HG02981 (cell line): ENCODE results near the gene ZAR1L.
"Not testable (repeated sequence)": the region's sequence is repeated elsewhere in the genome, so short reads cannot be mapped to it uniquely, and the experiment has no call there.

Experiments
- ATAC-seq: cut with Tn5 transposase; IDR thresholded peaks from one replicate; pipeline ENCODE4 v1.9.1; 2021; ENCODE audit warnings: mild to moderate bottlenecking, moderate library complexity; ENCODE audit not compliant: unreplicated experiment

Gene ZAR1L, protein sequence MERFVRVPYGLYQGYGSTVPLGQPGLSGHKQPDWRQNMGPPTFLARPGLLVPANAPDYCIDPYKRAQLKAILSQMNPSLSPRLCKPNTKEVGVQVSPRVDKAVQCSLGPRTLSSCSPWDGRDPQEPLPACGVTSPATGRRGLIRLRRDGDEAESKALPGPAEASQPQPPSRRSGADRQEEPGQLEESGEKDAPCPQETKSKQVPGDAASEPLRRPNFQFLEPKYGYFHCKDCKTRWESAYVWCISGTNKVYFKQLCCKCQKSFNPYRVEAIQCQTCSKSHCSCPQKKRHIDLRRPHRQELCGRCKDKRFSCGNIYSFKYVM

DNA sequence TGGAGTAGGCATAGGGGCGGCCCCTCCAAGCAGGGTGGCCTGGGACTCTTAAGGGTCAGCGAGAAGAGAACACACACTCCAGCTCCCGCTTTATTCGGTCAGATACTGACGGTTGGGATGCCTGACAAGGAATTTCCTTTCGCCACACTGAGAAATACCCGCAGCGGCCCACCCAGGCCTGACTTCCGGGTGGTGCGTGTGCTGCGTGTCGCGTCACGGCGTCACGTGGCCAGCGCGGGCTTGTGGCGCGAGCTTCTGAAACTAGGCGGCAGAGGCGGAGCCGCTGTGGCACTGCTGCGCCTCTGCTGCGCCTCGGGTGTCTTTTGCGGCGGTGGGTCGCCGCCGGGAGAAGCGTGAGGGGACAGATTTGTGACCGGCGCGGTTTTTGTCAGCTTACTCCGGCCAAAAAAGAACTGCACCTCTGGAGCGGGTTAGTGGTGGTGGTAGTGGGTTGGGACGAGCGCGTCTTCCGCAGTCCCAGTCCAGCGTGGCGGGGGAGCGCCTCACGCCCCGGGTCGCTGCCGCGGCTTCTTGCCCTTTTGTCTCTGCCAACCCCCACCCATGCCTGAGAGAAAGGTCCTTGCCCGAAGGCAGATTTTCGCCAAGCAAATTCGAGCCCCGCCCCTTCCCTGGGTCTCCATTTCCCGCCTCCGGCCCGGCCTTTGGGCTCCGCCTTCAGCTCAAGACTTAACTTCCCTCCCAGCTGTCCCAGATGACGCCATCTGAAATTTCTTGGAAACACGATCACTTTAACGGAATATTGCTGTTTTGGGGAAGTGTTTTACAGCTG lies at the start of gene ZAR1L, which contains the start of gene BRCA2:
Gene ZAR1L (minus strand): TSS at position 126 of the 790 bp plus-strand sequence. CDS start 3,438 bp downstream, outside the sequence.
Gene BRCA2 (plus strand): TSS at position 271 of the 790 bp plus-strand sequence. CDS start 953 bp downstream, outside the sequence.
- peak; percentile 89 for ATAC-seq

GRCh38 chr13:32362574-32362973 lies 47.4 kb upstream of the ZAR1L start:
- no peak for ATAC-seq

DNA sequence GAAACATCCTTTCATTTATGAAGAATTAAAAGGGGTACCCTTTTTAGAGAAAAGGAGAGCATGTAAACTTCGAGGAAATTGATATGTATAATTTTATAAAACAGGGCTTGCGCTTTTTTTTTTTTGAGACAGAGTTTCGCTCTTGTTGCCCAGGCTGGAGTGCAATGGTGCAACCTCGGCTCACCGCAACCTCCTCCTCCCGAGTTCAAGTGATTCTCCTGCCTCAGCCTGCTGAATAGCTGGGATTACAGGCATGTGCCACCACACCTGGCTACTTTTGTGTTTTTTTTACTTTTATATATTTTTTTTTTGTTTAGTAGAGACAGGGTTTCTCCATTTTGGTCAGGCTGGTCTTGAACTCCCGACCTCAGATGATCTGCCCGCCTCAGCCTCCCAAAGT lies 40.8 kb upstream of the ZAR1L start:
- ATAC-seq: not testable (repeated sequence)

GRCh38 chr13:32354040-32354439 lies 38.9 kb upstream of the ZAR1L start:
- peak; percentile 68 for ATAC-seq

DNA sequence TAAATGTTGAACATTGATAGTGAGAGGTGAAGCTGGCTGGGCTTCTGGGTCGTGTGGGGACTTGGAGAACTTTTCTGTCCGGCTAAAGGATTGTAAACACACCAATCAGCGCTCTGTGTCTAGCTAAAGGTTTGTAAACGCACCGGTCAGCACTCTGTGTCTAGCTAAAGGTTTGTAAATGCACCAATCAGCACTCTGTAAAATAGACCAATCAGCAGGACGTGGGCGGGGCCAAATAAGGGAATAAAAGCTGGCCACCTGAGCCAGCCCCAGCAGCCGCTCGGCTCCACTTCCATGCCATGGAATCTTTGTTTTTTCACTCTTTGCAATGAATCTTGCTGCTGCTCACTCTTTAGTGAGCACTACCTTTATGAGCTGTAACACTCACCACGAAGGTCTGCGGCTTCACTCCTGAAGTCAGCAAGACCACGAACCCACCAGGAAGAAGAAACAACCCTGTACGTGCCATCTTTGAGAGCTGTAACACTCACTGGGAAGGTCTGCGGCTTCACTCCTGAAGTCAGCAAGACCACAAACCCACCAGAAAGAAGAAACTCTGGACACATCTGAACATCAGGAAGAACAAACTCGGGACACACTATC lies 35.8 kb upstream of the ZAR1L start:
- ATAC-seq: not testable (repeated sequence)

- ATAC-seq: no peak
These were observed 32.5 kb upstream of the ZAR1L start for GRCh38 chr13:32347651-32348050.

DNA sequence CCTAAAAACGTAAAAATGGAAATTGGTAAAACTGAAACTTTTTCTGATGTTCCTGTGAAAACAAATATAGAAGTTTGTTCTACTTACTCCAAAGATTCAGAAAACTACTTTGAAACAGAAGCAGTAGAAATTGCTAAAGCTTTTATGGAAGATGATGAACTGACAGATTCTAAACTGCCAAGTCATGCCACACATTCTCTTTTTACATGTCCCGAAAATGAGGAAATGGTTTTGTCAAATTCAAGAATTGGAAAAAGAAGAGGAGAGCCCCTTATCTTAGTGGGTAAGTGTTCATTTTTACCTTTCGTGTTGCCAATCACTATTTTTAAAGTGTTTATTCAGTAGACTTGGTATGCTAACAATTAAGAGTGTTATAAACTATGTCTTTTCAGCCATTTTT lies 25.8 kb upstream of the ZAR1L start:
- ATAC-seq: no peak

DNA sequence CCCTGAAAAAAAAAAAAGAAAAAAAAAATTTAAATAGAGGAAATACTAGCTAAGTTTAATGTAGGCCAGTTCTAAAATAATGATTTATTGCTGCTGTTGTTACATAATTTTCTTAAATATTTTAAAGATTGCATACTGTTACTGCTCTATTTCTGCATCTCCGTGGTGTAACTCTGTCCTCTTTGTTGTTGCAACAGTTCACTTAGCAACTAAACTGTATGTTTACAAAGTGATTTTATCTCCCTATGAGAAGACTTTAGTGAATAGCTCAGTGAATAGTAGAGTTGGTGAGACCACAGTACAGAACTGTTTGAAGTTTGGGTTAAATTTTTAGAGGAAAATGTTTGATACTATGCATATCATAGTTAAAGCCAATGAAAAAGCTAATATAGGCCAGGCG lies 19.5 kb upstream of the ZAR1L start:
- no peak for ATAC-seq

DNA sequence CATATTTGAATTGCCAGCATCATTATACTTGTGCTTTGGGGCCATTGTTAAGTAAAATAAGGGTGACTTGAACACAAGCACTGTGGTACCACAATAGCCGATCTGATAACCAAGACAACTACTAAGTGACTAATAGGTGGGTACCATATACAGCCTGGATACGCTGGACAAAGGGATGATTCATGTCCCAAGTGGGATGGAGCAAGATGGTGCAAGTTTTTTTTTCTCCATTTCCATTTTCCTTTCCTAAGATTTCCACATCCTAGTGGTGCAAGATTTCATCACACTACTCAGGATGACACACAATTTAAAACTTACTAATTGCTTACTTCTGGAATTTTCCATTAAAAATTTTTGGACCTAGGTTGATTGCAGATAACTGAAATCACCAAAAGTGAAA lies 15.3 kb upstream of the ZAR1L start:
- ATAC-seq: no peak

GRCh38 chr13:32323912-32324311 lies 8.7 kb upstream of the ZAR1L start:
- no peak for ATAC-seq

GRCh38 chr13:32320528-32320927 lies 5.4 kb upstream of the ZAR1L start:
- no peak for ATAC-seq

- ATAC-seq: no peak
These were observed 2.7 kb upstream of the ZAR1L start for GRCh38 chr13:32317716-32318465.

- no peak for ATAC-seq
These were observed 1.3 kb upstream of the ZAR1L start for GRCh38 chr13:32316501-32316900.

DNA sequence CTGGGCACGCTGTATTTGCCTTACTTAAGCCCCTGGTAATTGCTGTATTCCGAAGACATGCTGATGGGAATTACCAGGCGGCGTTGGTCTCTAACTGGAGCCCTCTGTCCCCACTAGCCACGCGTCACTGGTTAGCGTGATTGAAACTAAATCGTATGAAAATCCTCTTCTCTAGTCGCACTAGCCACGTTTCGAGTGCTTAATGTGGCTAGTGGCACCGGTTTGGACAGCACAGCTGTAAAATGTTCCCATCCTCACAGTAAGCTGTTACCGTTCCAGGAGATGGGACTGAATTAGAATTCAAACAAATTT lies 821 bp upstream of the ZAR1L start:
- peak; percentile 39 for ATAC-seq

DNA sequence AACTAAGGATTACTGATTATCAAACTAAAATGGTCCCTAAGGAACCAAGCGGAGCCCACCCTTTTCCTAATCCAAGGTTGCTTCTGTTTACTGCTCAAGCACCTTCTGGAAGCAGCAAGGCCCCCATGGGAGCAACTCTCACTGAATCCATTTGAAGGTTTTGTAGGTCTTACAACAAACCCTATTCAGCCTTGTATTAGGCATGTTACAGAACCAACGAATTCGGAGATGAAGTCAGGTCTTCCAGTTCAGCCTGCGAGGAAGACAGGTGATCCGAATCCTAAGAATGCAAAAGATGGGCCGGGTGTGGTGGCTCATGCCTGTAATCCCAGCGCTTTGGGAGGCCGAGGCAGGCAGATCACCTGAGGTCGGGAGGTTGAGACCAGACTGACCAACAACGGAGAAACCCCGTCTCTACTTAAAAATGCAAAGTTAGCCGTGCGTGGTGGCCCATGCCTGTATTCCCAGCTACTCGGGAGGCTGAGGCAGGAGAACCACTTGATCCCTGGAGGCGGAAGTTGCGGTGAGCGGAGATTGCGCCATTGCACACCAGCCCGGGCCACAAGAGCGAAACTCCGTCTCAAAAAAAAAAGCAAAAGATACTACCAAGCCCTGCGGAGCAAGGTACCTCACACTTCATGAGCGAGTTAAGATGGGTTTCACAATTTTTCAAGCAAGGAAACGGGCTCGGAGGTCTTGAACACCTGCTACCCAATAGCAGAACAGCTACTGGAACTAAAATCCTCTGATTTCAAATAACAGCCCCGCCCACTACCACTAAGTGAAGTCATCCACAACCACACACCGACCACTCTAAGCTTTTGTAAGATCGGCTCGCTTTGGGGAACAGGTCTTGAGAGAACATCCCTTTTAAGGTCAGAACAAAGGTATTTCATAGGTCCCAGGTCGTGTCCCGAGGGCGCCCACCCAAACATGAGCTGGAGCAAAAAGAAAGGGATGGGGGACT lies 609 bp downstream of the ZAR1L start:
- ATAC-seq: peak; percentile 35

GRCh38 chr13:32311188-32311897 lies 3.8 kb downstream of the ZAR1L start:
- no peak for ATAC-seq

- ATAC-seq: peak; percentile 54
These were observed 4.9 kb downstream of the ZAR1L start for GRCh38 chr13:32310134-32310706.

- ATAC-seq: peak; percentile 10
These were observed 5.6 kb downstream of the ZAR1L start for GRCh38 chr13:32309312-32310133.
